Measurements from ENCODE around the gene ST14.
A peak's percentile ranks its signal among the peaks of the same experiment; 100 is the strongest.
"Not testable (repeated sequence)": the region's sequence is repeated elsewhere in the genome, so short reads cannot be mapped to it uniquely, and the experiment has no call there.

ST14 gene

GRCh38 chr11:130164221-130164570 is 4.6 kb downstream of the ST14 start:
- Mint-ChIP-seq H3K36me3 (ENCODE audit: low read depth) (no peaks in the 10 kb centered on the region), H3K4me3 (no peak overlapping the region), H3K9me3 (no peaks in the 10 kb centered on the region), H3K4me1 (ENCODE audit: low read depth) (peaks cover 32% of the 10 kb centered on the region), H3K27me3 (peaks cover 66% of the 10 kb centered on the region), H3K27ac (no peak overlapping the region)

GRCh38 chr11:130165601-130166456 is 6.2 kb downstream of the ST14 start:
- Mint-ChIP-seq H3K36me3 (ENCODE audit: low read depth) (no peaks in the 10 kb centered on the region), H3K4me1 (ENCODE audit: low read depth) (peaks cover 24% of the 10 kb centered on the region), H3K27ac (peak overlapping the region; percentile 59), H3K27me3 (peaks cover 64% of the 10 kb centered on the region), H3K9me3 (no peaks in the 10 kb centered on the region), H3K4me3 (no peak overlapping the region)

GRCh38 chr11:130166457-130166784 is 6.8 kb downstream of the ST14 start:
- Mint-ChIP-seq H3K36me3 (ENCODE audit: low read depth) (no peaks in the 10 kb centered on the region), H3K4me1 (ENCODE audit: low read depth) (peaks cover 21% of the 10 kb centered on the region), H3K4me3 (no peak overlapping the region), H3K9me3 (no peaks in the 10 kb centered on the region), H3K27ac (peak overlapping the region; percentile 59), H3K27me3 (peaks cover 61% of the 10 kb centered on the region)

GRCh38 chr11:130167146-130167545 is 7.6 kb downstream of the ST14 start:
- H3K4me3 Mint-ChIP-seq: no peak overlapping the region
- H3K27me3 Mint-ChIP-seq: peaks cover 54% of the 10 kb centered on the region
- no peak overlapping the region for H3K27ac Mint-ChIP-seq
- H3K9me3 Mint-ChIP-seq: no peaks in the 10 kb centered on the region
- H3K4me1 Mint-ChIP-seq (ENCODE audit: low read depth): peaks cover 18% of the 10 kb centered on the region
- no peaks in the 10 kb centered on the region for H3K36me3 Mint-ChIP-seq (ENCODE audit: low read depth)

GRCh38 chr11:130168105-130168504 is 8.5 kb downstream of the ST14 start:
- Mint-ChIP-seq H3K27me3 (peaks cover 48% of the 10 kb centered on the region), H3K4me3 (no peak overlapping the region), H3K36me3 (ENCODE audit: low read depth) (no peaks in the 10 kb centered on the region), H3K27ac (no peak overlapping the region), H3K4me1 (ENCODE audit: low read depth) (peaks cover 13% of the 10 kb centered on the region), H3K9me3 (no peaks in the 10 kb centered on the region)

- no peaks in the 10 kb centered on the region for H3K9me3 Mint-ChIP-seq
- no peaks in the 10 kb centered on the region for H3K36me3 Mint-ChIP-seq (ENCODE audit: low read depth)
- H3K4me3 Mint-ChIP-seq: no peak overlapping the region
- H3K27ac Mint-ChIP-seq: no peak overlapping the region
- H3K4me1 Mint-ChIP-seq (ENCODE audit: low read depth): peaks cover 12% of the 10 kb centered on the region
- H3K27me3 Mint-ChIP-seq: peaks cover 34% of the 10 kb centered on the region
Observed at GRCh38 chr11:130170345-130170744, 10.8 kb downstream of the ST14 start.

GRCh38 chr11:130171534-130171933 is 12.0 kb downstream of the ST14 start:
- H3K4me1 Mint-ChIP-seq (ENCODE audit: low read depth): peaks cover under 1% of the 10 kb centered on the region
- no peaks in the 10 kb centered on the region for H3K9me3 Mint-ChIP-seq
- H3K36me3 Mint-ChIP-seq (ENCODE audit: low read depth): no peaks in the 10 kb centered on the region
- H3K27me3 Mint-ChIP-seq: peaks cover 24% of the 10 kb centered on the region
- H3K4me3 Mint-ChIP-seq: no peak overlapping the region
- no peak overlapping the region for H3K27ac Mint-ChIP-seq

GRCh38 chr11:130172001-130172400 is 12.4 kb downstream of the ST14 start:
- H3K36me3 Mint-ChIP-seq (ENCODE audit: low read depth); H3K27ac Mint-ChIP-seq; H3K4me3 Mint-ChIP-seq; H3K4me1 Mint-ChIP-seq (ENCODE audit: low read depth); H3K9me3 Mint-ChIP-seq: not testable (repeated sequence)
- peaks cover 24% of the 10 kb centered on the region for H3K27me3 Mint-ChIP-seq

GRCh38 chr11:130174642-130175041 is 15.1 kb downstream of the ST14 start:
- H3K27me3 Mint-ChIP-seq: peaks cover 7% of the 10 kb centered on the region
- no peak overlapping the region for H3K4me3 Mint-ChIP-seq
- H3K4me1 Mint-ChIP-seq (ENCODE audit: low read depth): no peaks in the 10 kb centered on the region
- no peaks in the 10 kb centered on the region for H3K36me3 Mint-ChIP-seq (ENCODE audit: low read depth)
- no peak overlapping the region for H3K27ac Mint-ChIP-seq
- H3K9me3 Mint-ChIP-seq: no peaks in the 10 kb centered on the region

- no peaks in the 10 kb centered on the region for H3K9me3 Mint-ChIP-seq
- peaks cover 5% of the 10 kb centered on the region for H3K4me1 Mint-ChIP-seq (ENCODE audit: low read depth)
- H3K4me3 Mint-ChIP-seq: no peak overlapping the region
- no peak overlapping the region for H3K27ac Mint-ChIP-seq
- H3K36me3 Mint-ChIP-seq (ENCODE audit: low read depth): no peaks in the 10 kb centered on the region
- H3K27me3 Mint-ChIP-seq: peaks cover 4% of the 10 kb centered on the region
Observed at GRCh38 chr11:130175898-130176297, 16.3 kb downstream of the ST14 start.

GRCh38 chr11:130177782-130178181 is 18.2 kb downstream of the ST14 start:
- Mint-ChIP-seq H3K4me3 (no peak overlapping the region), H3K27ac (no peak overlapping the region), H3K4me1 (ENCODE audit: low read depth) (peaks cover 13% of the 10 kb centered on the region), H3K9me3 (no peaks in the 10 kb centered on the region), H3K27me3 (peaks cover under 1% of the 10 kb centered on the region), H3K36me3 (ENCODE audit: low read depth) (no peaks in the 10 kb centered on the region)

GRCh38 chr11:130178441-130179339 is 19.1 kb downstream of the ST14 start:
- Mint-ChIP-seq H3K9me3 (no peaks in the 10 kb centered on the region), H3K36me3 (ENCODE audit: low read depth) (no peaks in the 10 kb centered on the region), H3K4me3 (no peak overlapping the region), H3K27me3 (no peaks in the 10 kb centered on the region), H3K4me1 (ENCODE audit: low read depth) (peaks cover 13% of the 10 kb centered on the region), H3K27ac (no peak overlapping the region)

- Mint-ChIP-seq H3K27ac (no peak overlapping the region), H3K9me3 (no peaks in the 10 kb centered on the region), H3K4me3 (no peak overlapping the region), H3K36me3 (ENCODE audit: low read depth) (no peaks in the 10 kb centered on the region), H3K27me3 (peaks cover 4% of the 10 kb centered on the region), H3K4me1 (ENCODE audit: low read depth) (peaks cover 13% of the 10 kb centered on the region)
Observed at GRCh38 chr11:130179396-130180306, 20.1 kb downstream of the ST14 start.

GRCh38 chr11:130180491-130180890 is 20.9 kb downstream of the ST14 start:
- Mint-ChIP-seq H3K27ac (no peak overlapping the region), H3K27me3 (peaks cover 9% of the 10 kb centered on the region), H3K36me3 (ENCODE audit: low read depth) (no peaks in the 10 kb centered on the region), H3K4me3 (no peak overlapping the region), H3K9me3 (no peaks in the 10 kb centered on the region), H3K4me1 (ENCODE audit: low read depth) (peaks cover 13% of the 10 kb centered on the region)
